Measurements from ENCODE around the gene ZNF776.
"Not testable (repeated sequence)": the region's sequence is repeated elsewhere in the genome, so short reads cannot be mapped to it uniquely, and the experiment has no call there.

Gene ZNF776

GRCh38 chr19:57746580-57747471 is at the start of gene ZNF776:
TSS of gene ZNF776 (plus strand) at chr19:57746815. CDS start at chr19:57747059, 244 bp downstream.
- peak; percentile 98 for DNase-seq

GRCh38 chr19:57701625-57702024 is 45.0 kb upstream of the ZNF776 start:
- no peak for DNase-seq

GRCh38 chr19:57706346-57706745 is 40.3 kb upstream of the ZNF776 start:
- DNase-seq = no peak

- DNase-seq = peak; percentile 89
Observed at GRCh38 chr19:57708641-57709361, 37.8 kb upstream of the ZNF776 start, which contains the start of gene ZNF154. TSS of gene ZNF154 (minus strand) at chr19:57709204. CDS start at chr19:57708971, 233 bp downstream.

GRCh38 chr19:57709616-57710015 is 37.0 kb upstream of the ZNF776 start:
- no peak for DNase-seq

GRCh38 chr19:57712222-57712621 is 34.4 kb upstream of the ZNF776 start:
- DNase-seq = peak; percentile 52

GRCh38 chr19:57719424-57719823 is 27.2 kb upstream of the ZNF776 start:
- no peak for DNase-seq

- DNase-seq = no peak
Observed at GRCh38 chr19:57719901-57720519, 26.6 kb upstream of the ZNF776 start.

GRCh38 chr19:57720878-57721277 is 25.7 kb upstream of the ZNF776 start:
- DNase-seq = no peak

- peak; percentile 51 for DNase-seq
Observed at GRCh38 chr19:57738320-57738719, 8.3 kb upstream of the ZNF776 start.

- DNase-seq = not testable (repeated sequence)
Observed at GRCh38 chr19:57738770-57739169, 7.8 kb upstream of the ZNF776 start.

GRCh38 chr19:57747472-57747807 is 825 bp downstream of the ZNF776 start:
- DNase-seq = peak; percentile 37

- no peak for DNase-seq
Observed at GRCh38 chr19:57748029-57748428, 1.4 kb downstream of the ZNF776 start.

GRCh38 chr19:57754091-57754673 is 7.6 kb downstream of the ZNF776 start:
- DNase-seq = no peak

GRCh38 chr19:57755031-57755430 is 8.4 kb downstream of the ZNF776 start:
- no peak for DNase-seq

- no peak for DNase-seq
Observed at GRCh38 chr19:57757941-57758340, 11.3 kb downstream of the ZNF776 start.

GRCh38 chr19:57759096-57759495 is 12.5 kb downstream of the ZNF776 start:
- DNase-seq = no peak

- DNase-seq = peak; percentile 98
Observed at GRCh38 chr19:57769345-57770131, 22.9 kb downstream of the ZNF776 start, which contains the start of gene ZNF586. TSS of gene ZNF586 (plus strand) at chr19:57769676. CDS start at chr19:57769843, 167 bp downstream.

- no peak for DNase-seq
Observed at GRCh38 chr19:57771417-57771816, 24.8 kb downstream of the ZNF776 start.

GRCh38 chr19:57773488-57773887 is 26.9 kb downstream of the ZNF776 start:
- no peak for DNase-seq

- DNase-seq = no peak
Observed at GRCh38 chr19:57776764-57777296, 30.2 kb downstream of the ZNF776 start.

GRCh38 chr19:57778336-57778735 is 31.7 kb downstream of the ZNF776 start:
- no peak for DNase-seq

All from hematopoietic multipotent progenitor cell treated with erythropoietin and hydrocortisone succinate and interleukin-3 and kit ligand, for 4 days (in vitro differentiated cells).